ENCODE results near the gene DUS3L.
A peak's percentile ranks its signal among the peaks of the same experiment; 100 is the strongest.

The DUS3L gene

GRCh38 chr19:5822181-5822844 lies 31.4 kb upstream of the DUS3L start:
- no peak for DNase-seq (ENCODE audit: extremely low read depth in 1 of 2, low read depth in 1 of 2)

DNA sequence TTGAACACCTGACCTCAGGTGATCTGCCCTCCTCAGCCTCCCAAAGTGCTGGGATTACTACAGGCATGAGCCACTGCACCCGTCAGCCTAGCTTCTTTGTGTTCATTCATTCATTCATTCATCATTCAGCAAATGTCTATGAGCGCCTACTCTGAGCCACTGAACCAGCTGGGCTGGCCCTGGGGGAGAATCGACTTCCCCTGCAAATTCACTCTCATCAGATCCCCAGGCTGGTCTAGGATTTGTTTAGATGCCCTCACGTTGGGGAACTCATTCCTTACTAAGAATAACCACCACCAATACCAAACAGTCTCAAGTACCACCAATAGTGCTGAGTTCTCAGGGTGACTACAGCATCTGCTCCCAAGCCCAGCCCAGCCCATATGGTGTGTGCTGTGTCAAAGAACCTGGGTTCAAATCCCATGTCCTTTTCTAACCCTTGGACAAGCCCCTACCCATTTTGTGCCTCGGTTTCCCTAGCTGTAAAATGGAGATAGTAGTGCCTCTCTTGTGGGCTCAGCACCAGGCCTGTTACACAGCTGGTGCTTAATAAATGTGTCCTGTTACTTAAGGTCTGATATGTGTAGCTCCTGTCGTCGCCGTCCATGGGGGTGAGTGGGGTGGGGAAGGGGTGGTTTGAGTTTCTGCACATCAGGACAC lies 30.7 kb upstream of the DUS3L start:
- DNase-seq (ENCODE audit: extremely low read depth in 1 of 2, low read depth in 1 of 2) = no peak

DNA sequence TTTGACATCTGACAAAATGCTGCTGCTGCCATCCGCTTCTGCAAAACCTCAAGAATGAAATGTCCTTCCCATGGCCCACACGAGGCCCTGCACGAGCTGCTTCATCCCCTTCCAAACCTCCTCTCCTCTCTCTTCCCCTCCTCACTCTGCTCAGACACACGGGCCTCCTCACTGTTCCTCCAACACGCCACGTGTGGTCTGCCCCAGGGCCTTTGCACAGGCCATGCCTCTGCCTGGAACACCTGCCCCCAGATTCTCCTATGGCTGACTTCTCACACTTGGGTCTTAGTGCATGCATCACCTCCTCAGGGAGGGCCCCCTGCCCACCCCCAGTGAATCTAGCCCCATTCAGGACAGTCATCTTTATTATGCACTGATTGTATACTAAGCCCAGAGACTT lies 29.8 kb upstream of the DUS3L start:
- no peak for DNase-seq (ENCODE audit: extremely low read depth in 1 of 2, low read depth in 1 of 2)

GRCh38 chr19:5818594-5818993 lies 27.6 kb upstream of the DUS3L start:
- no peak for DNase-seq (ENCODE audit: extremely low read depth in 1 of 2, low read depth in 1 of 2)

DNA sequence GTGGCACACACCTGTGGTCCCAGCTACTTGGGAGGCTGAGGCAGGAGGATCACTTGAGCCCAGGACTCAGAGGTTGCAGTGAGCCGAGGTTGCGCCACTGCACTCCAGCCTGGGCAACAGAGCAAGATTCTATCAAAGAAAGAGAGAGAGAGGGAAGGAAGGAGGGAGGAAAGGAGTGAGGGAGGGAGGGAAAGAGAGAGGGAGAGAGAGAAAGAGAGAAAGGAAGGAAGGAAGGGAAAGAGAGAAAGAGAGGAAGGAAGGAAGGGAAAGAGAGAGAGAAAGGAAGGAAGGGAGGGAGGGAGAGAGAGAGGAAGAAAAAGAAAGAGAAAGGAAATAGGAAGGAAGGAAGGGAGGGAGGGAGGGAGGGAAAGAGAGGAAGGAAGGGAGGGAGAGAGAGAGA lies 26.3 kb upstream of the DUS3L start:
- no peak for DNase-seq (ENCODE audit: extremely low read depth in 1 of 2, low read depth in 1 of 2)

- DNase-seq (ENCODE audit: extremely low read depth in 1 of 2, low read depth in 1 of 2) = no peak
Measured at GRCh38 chr19:5814852-5815246, 23.9 kb upstream of the DUS3L start.

DNA sequence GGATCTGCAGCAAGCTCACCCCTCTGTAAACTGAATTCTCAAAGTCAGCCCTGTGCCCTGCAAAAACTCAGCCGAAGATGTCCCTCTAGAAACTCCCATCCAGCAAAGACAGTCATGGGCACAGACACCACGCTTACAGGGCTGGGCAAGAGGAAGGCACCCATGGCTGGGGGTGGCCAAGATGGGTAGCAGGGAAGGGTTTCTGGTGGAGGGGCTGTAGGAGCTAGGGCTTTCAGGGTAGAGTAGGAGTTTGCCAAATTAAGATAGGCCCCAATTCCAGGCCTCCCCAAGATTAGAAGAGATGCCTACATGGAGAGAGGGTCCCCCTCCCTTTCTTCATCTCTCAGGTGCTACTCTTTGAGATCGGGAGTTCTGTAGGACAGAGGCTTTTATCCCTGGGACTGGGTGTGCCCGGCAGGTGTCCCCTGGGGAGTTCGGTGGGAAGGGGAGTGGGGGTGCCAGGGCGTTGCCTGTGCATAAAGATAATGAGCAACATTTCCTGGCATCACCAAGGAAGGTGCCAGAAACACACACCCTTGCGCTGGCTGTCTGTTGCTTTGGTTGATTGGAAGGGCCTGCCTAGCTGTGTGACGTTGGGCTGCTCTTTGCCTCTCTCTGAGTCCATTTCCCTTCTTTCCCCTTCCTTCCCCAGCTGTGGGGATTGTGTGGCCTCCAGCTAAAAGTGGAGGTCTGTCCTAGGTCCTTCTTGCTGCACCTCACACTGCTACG lies 23.3 kb upstream of the DUS3L start:
- no peak for DNase-seq (ENCODE audit: extremely low read depth in 1 of 2, low read depth in 1 of 2)

- DNase-seq (ENCODE audit: extremely low read depth in 1 of 2, low read depth in 1 of 2) = no peak
Measured at GRCh38 chr19:5811117-5811516, 20.2 kb upstream of the DUS3L start.

DNA sequence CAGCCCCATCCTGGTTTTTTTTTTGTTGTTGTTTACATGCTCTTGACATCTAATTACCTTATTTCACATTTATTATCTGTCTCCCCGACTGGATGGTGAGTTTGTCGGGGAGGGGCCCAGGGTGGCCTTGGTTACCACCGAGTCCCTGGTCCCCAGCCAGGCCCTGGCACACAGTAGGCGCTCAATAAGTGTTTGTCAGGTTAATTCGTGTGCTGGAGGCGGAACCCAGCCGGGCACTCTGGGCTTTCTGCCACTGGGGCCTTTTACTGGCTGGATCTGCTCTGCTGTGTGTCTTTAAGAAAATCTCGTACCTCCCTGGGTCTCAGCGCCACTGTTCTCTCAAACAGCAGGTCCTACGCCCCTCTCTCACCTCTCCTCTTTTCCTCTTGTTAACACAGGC lies 18.5 kb upstream of the DUS3L start:
- no peak for DNase-seq (ENCODE audit: extremely low read depth in 1 of 2, low read depth in 1 of 2)

- DNase-seq (ENCODE audit: extremely low read depth in 1 of 2, low read depth in 1 of 2) = no peak
Measured at GRCh38 chr19:5809053-5809452, 18.1 kb upstream of the DUS3L start.

DNA sequence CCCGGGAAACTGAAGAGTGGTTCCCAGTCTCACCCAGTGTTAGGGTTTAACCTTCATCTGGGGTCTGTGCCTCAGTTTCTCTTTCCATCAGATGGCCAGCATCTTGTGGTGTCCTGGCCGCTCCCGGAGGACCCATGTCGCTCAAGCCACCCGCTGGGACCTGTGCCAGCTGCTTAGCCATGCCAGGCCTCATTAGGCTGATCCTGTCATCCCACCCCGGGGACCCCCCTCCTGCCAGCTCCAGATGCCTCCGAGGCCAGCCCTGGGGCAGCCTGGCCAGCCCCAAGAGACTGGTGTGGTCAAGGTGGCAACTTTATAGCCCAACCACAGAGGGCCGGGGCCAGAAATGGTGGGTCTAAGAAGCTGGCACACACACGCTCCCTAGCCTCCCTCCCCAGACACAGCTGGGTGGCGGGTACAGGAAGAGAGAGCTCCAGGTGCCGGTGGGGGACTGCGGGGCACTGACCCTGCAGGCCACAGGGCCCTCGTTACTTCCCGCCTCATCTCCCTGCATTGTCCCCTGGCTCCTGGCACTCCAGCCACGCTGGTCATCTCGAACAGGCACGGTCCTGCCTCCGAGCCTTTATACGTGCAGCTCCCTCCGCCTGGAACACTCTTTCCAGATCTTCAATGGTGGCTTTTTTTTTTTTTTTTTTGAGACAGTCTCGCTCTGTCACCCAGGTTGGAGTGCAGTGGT lies 17.3 kb upstream of the DUS3L start:
- DNase-seq (ENCODE audit: extremely low read depth in 1 of 2, low read depth in 1 of 2) = no peak

DNA sequence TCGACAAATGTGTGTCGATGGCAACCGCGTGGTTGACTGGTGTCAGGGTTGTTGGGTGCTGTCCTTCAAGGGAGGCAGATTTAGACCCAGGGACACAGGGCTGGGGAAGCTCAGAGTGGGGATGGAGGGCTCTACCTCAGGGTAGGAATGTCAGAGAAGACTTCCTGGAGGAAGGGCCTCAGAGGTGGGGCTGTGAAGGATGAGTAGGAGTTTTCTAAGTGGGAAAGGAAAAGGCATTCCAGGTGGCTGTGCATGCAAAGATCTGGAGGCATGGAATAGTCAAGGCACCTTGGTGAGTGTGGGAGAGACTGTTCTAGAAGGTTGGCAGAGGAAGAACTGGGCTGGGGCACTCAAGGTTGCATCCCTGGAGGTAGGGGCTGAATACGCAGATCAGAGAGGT lies 15.9 kb upstream of the DUS3L start:
- no peak for DNase-seq (ENCODE audit: extremely low read depth in 1 of 2, low read depth in 1 of 2)

DNA sequence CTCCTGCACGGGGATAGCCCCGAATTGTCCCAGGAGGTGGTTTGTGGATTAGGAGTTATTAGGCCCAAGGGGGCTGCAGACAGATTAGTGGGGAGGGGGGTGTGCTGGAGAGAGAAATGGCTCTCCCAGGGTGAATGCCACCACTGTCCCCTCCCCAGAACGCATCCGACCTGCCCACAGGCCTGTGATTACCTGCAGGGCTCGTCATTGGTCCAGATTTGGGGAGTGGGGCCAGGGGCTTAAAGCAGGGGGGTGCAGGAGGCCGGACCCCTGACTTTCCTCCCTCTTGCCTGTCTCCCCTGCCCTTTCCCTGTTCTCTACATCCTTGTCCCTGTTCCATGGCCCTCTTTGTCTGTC lies 15.1 kb upstream of the DUS3L start:
- DNase-seq (ENCODE audit: extremely low read depth in 1 of 2, low read depth in 1 of 2) = no peak

GRCh38 chr19:5805462-5806132 lies 14.6 kb upstream of the DUS3L start:
- peak in 1 of 2 donors; percentile 45 for DNase-seq (ENCODE audit: extremely low read depth in 1 of 2, low read depth in 1 of 2)

DNA sequence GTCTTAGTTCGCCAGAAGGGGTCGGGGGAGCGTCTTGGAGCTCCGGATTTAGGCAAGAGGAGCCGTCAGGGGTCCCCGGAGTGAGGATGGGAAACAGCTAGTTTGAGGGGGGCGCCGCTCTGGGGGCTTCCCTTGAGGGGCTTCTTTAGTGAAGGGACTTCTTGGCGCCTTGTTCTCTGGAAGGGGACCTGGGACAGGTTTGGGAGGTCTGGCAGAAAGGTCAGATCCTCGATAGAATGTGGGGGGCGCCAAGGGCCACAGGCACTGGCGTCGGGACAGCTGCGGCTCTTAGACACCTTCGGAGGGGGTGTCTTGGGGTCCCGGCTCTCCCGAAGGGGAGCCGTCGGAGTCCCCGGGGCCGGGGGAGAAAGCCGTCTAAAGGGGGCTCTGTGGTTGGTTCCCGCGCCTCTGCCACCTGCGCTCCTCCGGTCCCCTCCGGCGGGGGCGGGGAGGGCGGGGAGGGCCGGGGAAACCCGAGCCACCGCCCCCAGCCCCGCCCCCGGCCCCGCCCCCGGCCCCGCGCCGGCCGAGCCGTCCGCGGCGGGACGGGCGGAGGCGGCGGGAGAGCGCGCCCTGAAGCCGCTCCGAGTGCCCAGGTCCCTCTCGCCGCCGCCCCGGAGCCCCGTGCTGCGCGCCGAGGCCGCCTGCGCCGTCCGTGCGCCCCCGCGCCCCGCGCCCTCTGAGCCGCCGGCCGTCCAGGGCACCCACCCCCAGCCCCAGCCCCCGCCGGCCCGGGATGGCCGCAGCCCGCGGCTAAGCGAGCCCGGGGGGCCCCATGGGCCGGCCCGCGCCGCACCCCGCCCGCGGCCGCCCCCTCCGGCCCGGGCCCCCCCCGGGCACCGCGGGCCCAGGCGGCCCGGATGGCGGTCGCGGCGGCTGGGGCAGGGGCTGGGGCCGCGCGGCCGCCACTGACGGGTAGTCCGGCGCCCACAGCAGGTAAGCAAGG lies 13.8 kb upstream of the DUS3L start, which contains the start of gene NRTN:
Gene NRTN, plus strand, starts transcription at position 552 of the 946 bp plus-strand sequence. CDS start 19,099 bp downstream, outside the sequence.
- peak in 1 of 2 donors; percentile 33 for DNase-seq (ENCODE audit: extremely low read depth in 1 of 2, low read depth in 1 of 2)

- peak; percentile 77 for DNase-seq (ENCODE audit: extremely low read depth in 1 of 2, low read depth in 1 of 2)
Measured at GRCh38 chr19:5803752-5804515, 13.0 kb upstream of the DUS3L start.

DNA sequence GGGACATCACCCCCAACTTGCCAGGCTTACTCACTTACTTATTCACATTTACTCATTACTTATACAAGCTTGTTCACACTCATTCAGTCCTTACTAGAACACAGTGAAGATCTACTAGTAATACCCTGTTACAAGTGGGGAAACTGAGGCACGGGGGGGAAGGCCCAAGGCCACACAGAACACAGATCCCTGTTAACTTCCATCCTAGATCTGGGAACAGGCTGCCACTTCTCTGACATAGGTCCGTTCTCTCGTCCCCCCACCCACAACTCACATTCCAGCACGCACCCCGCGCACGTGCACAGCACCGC lies 12.4 kb upstream of the DUS3L start:
- DNase-seq (ENCODE audit: extremely low read depth in 1 of 2, low read depth in 1 of 2) = no peak

DNA sequence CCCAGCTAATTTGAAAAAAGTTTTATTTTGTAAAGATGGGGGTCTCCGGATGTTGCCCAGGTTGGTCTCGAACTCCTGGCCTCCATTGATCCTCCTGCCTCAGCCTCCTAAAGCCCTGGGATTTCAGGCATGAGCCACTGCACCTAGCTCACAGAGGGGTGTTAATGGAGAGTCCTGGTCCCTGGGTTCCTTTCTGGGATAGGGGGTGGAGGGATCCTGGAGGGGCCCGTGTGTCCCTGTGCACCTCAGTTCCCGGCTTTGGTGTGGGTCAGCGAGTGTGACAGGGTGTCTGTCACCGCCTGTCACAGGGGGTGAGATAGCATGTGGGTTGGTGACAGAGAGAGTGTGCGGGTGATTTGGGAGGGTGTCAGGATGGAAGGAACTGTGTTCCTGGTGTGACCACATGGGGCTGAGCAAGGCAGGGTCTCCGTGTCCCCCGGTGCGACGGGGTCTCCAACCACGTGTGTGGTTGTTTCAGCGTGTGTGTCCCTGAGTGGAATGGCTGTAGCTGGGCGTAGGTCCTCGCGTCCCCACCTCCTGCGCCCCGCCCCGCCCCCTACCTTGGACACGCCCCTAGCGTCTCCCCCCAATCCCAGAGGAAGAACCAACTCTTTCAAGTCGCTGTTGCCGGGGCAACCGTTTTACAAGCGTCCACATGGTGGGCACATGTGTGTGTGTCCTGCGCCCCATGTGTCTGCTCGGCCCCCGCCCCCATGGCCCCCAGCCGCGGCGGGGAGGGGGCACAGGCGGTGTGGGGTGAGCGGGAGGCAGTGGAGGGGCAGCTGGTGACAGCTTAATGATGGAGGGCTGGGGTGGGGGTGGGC lies 11.0 kb upstream of the DUS3L start:
- DNase-seq (ENCODE audit: extremely low read depth in 1 of 2, low read depth in 1 of 2) = no peak
